NCI-H1105 treated with DMSO at 0.1 percent for 48 hours (cell line): ENCODE measurements around the gene PGM2L1.
"Not testable (repeated sequence)": the region's sequence is repeated elsewhere in the genome, so short reads cannot be mapped to it uniquely, and the experiment has no call there.

Source experiments
- DNase-seq: peaks from one replicate; lab custom pipeline; 2025; lab: John Stamatoyannopoulos, UW

Gene PGM2L1

DNA sequence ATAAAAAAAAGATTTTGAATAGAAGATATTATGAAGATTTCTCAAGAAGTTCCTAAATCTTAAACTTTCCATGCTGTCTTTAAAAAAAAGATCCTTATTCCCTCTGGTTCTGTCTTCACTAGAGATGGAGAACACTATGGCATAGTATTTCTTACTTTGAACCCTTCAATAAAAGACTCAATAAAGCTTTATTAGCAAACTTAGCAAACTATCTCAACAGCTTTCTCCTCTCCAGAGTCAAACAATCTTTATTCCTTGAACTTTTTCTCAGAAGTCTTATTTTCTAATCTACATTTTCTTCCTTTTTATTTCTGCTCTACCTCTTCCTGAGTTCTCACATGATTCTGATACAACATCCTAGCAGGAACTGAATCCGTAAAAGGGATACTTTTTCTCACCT, 65.0 kb downstream of the PGM2L1 start:
- no peak for DNase-seq

DNA sequence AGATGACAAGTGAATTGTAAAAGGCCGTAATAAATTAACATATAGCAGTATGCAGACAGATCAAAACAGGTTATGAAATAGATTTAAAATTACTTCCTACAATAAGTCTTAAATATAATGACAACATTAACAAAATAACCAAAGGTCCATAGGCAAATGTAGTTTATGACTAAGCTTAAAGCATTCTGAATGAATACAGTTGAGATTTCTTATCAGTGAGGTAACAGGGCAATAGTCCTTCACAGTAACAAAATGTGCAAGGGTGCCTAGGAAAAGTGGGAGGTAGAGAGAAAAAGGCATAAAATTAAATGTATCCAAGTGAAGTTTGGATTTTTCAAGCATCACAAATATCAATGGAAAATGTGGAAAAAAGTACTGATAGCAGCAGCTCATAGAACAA, 65.9 kb downstream of the PGM2L1 start:
- DNase-seq, result no peak

DNA sequence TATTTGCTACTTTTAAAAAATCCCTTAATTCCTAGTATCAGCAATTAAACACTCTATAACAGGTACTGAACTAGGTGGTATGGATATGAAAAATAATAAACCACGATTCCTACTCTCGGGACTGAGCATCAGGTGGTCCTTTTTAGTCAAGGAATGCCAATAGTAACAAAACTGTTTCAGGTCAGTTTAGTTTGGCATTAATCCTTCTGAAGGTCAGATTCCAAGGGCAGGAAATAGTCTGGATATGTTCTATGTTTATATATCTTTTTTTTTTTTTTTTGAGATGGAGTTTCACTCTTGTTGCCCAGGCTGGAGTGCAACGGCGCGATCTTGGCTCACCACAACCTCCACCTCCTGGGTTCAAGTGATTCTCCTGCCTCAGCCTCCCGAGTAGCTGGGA, 67.2 kb downstream of the PGM2L1 start:
- DNase-seq, result not testable (repeated sequence)

DNA sequence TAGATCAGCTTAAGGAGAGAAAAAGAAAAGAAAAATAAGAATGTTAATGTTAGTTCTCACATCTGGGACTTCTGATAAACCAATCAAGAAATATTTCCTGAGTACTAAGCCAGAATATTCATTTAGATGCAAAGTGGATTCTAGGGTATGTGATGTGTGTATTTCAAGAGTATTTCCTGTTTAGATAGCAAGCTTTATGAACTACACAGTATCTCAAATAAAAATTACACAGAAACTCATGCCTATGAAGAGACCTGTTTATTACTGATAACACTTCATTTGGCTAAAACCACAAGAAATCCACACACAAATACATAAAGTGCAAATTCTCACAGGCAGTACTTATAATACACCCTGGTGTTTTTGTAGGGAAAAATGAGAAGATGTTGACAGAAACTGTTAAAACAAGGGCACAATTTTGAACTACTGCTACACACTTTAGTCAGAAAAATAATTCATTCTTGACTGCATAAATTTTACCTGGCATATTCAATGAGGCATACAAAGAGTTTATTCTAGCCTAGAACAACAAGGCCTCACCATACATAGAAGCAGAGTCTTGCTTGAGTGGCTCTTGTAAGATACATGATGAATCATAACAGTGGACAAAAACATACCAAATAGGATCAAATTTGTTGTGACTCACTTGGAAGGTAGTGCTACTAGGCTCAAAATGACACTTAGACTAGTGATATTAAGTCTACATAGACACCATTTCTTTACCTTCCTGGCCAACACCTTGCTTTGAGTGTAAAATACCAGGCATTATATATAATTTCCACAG, 68.0 kb downstream of the PGM2L1 start:
- DNase-seq, result no peak

DNA sequence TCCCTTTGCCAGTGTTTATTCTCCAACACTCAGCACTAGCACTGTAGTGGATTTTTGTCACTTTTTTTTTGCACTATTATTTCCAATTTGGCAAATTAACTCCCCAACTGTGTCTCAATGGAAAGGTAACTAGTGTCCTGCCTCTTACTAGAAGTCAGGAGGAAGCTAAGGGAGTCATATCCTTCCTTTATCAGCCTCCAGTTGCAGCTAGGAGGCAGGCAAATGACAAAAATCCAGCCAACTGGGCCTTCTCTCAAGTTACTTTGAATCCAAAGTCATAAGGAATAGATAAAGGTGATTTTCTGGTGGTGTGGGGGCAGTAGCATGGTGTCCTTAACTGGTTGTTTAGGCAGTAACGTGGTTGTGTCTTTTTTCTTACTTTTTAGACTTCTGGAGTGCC, 71.2 kb downstream of the PGM2L1 start:
- no peak for DNase-seq

DNA sequence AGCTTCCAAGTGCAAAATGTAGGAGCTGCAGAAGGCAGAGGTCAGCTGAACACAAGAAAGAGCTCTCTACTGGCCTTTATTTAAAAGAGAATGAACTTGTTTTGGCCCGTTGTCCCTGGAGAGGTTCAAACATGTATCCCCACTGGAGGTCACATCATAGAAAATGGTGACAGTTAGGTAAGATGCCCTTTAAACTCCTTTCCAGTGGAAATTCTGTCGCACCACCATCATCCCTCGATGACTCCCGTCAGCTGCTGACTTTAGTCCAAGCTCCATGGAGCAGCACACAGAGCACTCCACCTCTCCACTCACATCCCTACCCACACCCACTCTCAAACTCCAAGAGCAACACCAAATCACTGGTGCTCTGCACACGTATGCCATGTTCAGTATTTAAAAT, 71.6 kb downstream of the PGM2L1 start:
- DNase-seq, result no peak

DNA sequence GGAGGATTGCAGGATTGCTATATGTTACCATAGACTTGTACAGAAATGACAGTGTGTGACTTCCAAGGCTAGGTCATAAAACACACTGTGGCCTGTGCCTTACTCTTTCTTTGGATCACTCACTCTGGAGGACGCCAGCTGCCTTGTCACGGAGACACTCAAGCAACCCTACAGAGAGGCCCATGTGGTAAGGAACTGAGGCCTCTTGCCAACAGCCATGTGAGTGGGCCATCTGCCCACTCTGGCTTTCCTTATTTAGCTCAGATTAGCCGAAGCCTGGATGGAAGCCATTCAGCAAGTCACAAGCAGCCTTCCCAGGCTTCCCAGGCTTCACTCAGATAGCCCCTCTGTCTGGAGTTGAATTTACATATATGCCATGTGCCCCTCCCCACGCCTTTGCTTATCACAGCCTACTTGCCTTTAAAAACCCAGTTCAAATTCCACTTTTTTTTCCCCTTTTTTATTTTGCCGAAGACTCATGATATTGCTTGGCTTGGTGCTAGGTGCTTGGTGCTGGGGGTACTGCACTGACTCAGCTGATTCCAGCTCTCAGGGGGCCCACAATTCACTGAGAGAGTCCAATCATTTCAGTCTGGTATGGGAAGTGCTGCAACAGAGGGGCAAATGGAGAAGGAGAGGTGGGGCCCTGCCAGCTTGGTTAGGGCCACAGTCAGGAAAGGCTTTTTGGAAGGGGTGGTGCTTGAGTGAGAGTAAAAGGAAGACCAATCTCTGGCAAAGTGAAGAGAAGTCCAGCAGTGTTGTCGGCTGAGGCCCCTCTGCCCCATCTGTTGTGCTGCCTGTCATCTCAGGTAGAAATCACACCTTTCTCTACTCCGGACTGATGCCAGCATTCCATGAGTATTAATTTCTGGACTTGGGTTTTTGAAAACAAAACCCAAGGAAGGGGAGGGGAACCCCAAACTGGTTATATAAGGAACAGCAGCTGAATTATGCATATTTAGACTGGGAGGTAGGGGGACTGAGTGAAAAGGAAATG, 72.3 kb downstream of the PGM2L1 start:
- peak; percentile 31 for DNase-seq

DNA sequence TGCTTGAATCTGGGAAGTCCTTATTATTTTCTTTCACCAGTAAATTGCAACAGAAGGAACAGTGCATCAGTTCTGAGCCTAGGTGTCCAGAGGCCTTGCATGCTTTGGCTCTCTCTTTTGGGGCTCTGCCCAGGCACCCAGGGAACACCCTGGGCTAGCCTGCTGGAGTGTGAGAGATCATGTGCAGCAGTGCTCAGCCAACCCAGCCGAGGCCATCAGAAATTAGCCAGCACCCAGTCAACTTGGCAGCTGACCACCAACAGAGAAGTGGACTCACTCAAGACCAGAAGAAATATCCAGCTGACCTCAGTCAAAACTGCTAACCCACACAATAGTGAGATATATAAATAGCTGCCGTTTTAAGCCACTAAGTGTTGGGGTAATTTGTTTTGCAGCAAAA, 75.6 kb downstream of the PGM2L1 start:
- no peak for DNase-seq

DNA sequence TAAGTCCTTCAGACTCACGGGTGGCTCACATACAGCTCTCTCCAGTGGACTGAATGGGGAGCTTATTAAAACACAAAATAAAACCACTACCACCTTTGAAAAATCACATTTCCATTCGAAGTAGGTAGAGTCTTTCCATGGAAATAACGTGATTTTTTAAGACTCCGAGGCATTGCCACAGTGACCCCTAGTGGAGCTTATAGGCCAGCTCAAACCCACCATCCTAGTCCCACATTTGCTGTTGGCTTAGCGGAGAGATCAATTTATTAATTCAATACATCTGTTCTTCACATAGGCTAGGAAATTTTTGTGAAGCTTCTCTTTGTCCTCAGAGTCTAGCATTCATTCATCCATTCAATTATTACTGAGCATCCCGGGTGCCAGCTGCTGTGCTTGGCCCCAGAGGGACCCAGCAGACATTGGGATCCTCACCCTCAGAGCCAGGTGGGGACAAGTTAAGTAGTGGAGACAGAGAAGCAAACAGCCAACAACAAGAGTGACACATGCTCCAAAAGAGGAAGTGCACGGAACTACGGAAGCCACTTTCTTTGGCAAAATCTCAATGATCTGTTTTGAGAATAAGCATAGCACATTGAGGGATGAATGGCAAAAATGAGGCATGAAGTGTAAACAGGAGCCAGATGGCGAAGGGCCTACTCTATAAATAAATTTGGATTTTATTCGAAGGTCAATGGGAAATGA, 76.6 kb downstream of the PGM2L1 start:
- DNase-seq, result peak; percentile 14

DNA sequence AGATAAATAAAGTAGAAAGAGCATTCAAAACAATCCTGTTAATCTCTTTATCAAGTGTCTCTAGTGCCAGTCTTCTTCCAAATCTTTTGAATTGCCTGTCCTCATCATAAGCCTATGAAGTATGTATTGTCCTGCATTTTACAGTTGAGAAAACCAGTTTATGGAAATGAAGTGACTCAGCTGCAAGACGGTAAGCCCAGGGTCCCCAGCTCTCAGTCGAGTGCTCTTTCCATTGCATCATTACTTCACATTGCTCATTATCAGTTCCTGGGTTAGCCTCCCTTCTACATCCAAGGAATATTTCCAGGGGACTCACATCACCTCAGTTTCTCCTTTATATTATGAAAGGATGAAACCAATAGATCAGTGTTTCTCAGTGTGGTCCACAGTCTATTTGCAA, 77.7 kb downstream of the PGM2L1 start:
- no peak for DNase-seq

DNA sequence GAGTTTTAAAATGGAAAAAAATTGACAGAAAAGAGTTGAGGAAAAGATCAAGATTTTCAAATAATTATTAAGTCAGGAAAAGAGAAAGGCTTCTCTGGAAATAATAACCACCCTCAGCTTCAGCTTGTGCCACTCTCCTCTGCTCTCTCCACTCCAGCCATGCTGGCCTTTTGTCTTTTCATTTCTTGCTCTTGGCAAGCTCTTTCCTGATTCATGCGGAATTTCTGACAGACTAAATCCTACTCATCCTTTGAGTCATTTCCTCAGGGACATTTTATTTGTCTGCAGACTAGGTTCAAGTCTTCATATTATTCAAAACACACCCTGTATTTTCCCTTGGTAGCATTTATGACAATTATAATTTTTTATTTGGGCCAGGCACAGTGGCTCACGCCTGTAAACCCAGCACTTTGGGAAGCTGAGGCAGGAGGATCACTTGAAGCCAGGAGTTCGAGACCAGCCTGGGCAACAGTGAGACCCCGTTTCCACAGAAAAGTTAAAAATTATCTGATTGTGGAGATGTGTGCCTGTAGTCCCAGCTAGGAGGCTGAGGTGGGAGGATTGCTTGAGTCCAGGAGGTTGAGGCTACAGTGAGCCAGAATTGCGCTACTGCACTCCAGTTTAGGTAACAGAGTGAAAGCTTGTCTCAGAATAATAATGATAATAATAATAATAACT, 79.0 kb downstream of the PGM2L1 start:
- DNase-seq, result no peak

DNA sequence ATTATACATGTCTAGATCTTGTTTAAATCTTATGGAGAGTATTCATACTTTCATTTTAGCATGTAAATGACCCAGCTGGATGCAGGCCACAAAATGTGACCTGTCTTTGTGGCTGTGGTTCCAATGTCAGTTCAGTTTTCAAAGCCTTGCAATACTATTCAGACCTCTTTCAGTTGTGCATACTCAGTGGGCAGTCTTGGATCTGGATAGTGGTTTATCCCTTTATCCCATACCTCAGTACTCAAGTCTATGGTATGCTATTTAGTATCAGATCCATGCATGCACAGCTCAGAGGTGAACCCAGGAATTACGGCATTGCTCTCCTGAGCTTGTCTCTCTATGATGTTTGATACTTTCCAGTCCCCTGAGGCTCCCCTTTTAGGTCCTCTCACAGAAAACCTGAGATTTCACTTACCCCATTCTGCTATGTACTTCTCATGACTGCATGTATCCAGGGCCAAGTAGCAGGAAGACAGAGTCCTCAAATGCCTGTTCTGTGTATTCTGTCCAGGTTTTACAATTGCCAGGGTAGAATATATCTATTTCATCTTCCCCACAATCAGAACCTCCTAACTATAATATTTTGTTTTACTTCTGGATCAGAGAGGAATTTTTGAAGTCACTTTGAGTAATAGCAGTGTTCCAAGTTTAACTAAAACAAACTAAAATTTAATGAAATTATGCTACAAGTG, 79.8 kb downstream of the PGM2L1 start:
- no peak for DNase-seq

DNA sequence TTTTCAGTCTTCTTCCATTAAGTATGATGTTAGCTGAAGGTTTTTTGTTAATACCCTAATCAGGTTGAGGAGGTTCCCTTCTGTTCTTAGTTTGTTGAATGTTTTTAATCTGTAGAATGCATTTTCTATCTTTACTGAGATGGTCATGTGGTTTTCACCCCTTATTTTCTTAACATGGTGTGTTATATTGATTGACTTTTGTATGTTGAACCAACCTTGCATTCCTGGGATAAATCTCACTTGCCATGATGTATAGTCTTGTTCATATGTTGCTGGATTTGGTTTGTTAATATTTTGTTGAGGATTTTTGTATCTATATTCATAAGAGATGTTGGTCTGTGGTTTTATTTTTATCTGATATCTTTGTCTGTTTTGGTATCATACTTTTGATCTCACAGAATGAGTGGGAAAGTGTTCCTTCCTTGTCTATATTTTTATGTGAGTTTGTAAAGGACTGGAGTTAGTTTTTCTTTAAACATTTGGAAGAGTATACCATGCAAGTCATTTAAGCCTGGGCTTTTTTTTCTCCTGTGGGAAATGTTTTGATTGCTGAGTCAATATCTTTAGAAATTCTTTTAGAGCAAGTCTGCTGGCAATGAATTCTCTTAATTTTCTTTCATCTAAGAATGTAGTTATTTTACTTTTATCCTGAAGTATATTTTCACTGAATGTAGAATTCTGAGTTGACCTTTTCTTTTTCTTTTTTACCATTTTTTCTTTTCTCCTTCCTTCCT, 81.3 kb downstream of the PGM2L1 start:
- DNase-seq, result no peak

DNA sequence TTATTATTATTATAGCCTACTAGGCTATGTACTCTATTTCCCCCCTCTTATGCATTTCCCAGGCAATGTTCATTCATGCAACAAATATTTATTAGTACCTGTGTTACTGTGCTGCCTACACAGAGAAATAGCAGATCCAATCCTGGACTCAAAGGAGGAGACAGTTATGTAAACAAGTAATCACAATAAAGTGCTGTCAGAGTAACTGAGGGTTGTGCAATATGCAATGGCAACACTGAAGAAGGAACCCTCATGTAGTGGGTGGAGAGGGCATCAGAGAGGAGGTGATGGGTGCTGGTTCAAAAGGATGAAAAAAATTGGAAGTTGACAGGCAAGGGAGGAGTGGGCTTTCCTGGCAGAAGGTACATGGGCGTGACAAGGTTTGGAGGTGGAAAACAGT, 85.9 kb downstream of the PGM2L1 start:
- no peak for DNase-seq

DNA sequence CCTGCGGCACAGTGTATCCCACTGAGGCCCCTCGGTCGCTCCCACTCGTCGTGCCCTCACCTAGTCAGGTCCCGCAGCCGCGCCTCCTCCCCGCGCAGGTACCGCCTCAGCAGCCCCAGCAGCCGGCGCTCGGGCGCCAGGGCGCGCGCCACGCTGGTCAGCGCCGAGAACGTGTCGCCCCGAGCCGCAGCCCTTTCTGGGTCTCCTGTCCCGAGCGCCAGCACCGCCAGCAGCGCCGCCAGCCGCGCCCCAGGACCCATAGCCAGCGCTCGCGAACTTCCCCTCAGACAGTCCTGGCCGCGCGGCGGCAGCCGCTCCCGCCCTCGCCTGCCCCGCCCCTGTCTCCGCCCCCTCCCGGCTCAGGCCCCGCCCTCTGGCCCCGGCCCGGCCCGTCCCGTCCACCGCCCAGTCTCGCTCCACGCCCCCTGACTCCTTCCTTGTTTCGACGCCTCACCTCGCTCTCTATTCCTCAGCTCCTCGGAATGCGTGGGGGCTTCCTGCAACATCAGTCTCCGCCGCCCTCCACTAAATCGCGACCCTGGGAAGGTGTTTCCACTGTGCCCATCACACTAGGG, 86.8 kb downstream of the PGM2L1 start, which contains the start of gene P4HA3:
Gene P4HA3, minus strand, starts transcription at position 289 of the 575 bp plus-strand sequence. Its CDS starts 29 bp downstream, at position 260.
- DNase-seq, result peak; percentile 13

DNA sequence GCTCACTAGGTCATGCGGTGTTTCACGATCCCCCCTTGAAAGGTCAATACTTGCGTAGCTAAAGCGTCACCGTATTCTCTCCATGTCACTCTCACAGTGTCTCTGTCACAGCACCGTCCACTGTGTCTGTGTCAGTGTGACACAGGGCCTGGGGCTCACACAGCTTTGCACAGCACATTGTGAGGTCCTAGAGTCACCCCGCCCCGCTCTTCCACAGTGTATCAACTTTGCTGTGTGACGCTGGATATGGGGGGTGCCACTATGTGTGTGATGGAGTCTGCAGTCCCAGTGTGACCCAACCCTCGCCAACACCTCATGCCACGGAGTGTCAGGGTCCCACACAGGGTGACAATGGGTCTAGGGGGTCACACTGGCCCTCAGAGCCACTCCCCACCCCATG, 87.4 kb downstream of the PGM2L1 start:
- DNase-seq, result no peak

DNA sequence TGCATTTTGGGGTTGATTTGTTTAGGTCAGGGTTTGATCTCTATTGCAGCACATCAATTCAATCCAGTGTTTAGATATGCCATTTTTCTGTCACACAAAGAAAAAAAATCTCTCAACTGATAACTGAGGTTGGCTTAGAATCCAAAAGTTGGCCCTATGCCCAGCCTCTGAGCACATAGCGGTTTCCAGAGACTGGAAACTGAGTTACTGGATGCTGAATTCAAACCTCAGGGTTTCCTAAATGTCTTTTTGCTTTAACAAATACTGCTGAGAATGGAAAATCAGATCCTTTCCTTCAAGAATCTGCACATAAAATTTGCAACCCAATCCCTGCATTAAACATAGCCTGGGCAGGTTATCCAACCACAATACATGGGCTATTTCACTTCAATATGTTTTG, 90.8 kb downstream of the PGM2L1 start:
- DNase-seq, result peak; percentile 8

DNA sequence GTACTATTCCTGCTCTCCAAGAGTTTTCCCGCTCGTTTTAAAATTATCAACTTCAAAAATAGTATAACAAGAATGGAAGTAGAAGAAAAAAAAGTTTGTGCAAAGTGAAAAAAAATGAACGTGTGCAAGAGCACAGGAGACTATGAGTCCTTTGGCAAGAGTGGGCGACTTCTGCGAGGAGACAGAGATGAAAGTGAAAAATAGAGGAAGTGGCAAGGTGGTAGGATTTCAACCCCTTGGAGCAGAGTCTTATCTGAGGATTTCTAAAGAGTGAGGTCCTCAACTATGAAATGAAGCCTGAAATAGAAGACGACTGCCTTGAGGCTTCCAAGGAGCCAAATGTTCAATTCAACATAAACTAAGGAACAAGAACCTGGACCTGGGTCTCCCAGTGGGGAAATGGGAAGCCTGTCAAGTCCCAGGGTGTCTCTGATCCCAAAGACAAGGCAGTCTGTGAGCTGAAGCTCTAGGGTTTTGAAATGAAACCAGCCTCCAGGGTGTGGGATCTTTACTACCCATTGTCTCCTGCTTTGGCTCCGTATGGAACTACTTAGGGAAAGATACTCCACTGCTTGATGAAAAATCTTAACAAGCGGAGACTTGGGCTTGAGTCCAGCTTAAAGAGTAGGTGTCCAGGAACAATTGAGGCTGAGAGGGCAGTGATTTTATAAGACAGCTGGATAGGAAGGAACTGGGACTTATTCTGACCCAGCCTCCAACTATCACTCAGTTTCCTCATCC, 91.6 kb downstream of the PGM2L1 start:
- no peak for DNase-seq

DNA sequence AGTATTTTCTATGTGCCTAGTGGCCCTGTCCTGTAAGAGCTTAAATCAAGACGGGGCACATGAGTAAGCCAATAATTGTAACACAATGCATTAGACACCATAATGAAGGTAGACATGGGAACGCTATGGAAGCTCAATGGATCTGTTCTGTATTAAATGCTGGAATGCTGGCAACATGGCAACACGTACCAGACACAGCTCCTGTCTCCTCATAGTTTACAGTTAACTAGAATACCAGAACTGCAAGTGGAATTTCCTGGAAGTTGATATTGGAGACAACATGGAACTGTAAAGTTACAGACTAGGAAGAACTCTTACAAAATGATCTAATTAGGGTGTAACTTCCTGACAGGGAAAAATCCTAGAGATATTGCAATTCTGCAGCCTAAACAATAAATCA, 99.2 kb downstream of the PGM2L1 start:
- DNase-seq, result no peak
